GM23338 (cell line): ENCODE measurements around the gene CRISP1. TPM values are rescaled to one million over a fixed set of nuclear protein-coding genes. Genes with fewer than 3 reads are reported as not detected.

Source experiments
- ATAC-seq: fragments of 200-7000 bp; cut with Tn5 transposase; 3 replicates; pipeline ENCODE4 v1.9.1; 2020
- DNase-seq: peaks from one replicate; pipeline ENCODE4 v3.0.0-alpha.2; 2015; ENCODE audit warnings: low spot score
- H2AFZ ChIP-seq: fragments of 200-600 bp; sonication (generic); 2 replicates; pipeline ENCODE4 v1.8.0; 2016; ENCODE audit warnings: antibody characterized with exemption, mild to moderate bottlenecking, moderate library complexity
- H3F3A ChIP-seq: fragments of 200-600 bp; sonication (generic); replicated peaks from 2 replicates; pipeline ENCODE4 v1.8.0; 2017; ENCODE audit warnings: antibody characterized with exemption, mixed run types, low read depth
- H3K27ac ChIP-seq: fragments of 200-600 bp; sonication (generic); 2 replicates; pipeline ENCODE4 v1.6.1; 2016; ENCODE audit warnings: low read depth
- H3K27me3 ChIP-seq: fragments of 200-600 bp; sonication (generic); 2 replicates; pipeline ENCODE4 v1.8.0; 2016; ENCODE audit warnings: mild to moderate bottlenecking, mixed run types, moderate library complexity; ENCODE audit not compliant: insufficient read depth
- H3K36me3 ChIP-seq: fragments of 200-600 bp; sonication (generic); 2 replicates; pipeline ENCODE4 v1.8.0; 2016; ENCODE audit warnings: mild to moderate bottlenecking; ENCODE audit not compliant: insufficient read depth
- H3K4me1 ChIP-seq: fragments of 200-600 bp; sonication (generic); 2 replicates; pipeline ENCODE4 v1.8.0; 2016; ENCODE audit warnings: mild to moderate bottlenecking, moderate library complexity; ENCODE audit not compliant: insufficient read depth
- H3K4me2 ChIP-seq: fragments of 200-600 bp; sonication (generic); 2 replicates; pipeline ENCODE4 v1.7.1; 2017; ENCODE audit warnings: mixed run types
- H3K4me3 ChIP-seq: fragments of 200-600 bp; sonication (generic); 2 replicates; pipeline ENCODE4 v1.6.1; 2016; ENCODE audit warnings: mixed run types
- H3K79me2 ChIP-seq: fragments of 200-600 bp; sonication (generic); replicated peaks from 2 replicates; pipeline ENCODE4 v1.8.0; 2017; ENCODE audit warnings: mild to moderate bottlenecking; ENCODE audit not compliant: insufficient read depth
- H3K9me2 ChIP-seq: fragments of 200-600 bp; sonication (generic); 2 replicates; pipeline ENCODE4 v1.8.0; 2017; ENCODE audit not compliant: insufficient read depth
- H4K20me1 ChIP-seq: fragments of 200-600 bp; sonication (generic); replicated peaks from 2 replicates; pipeline ENCODE4 v1.8.0; 2017; ENCODE audit warnings: mild to moderate bottlenecking; ENCODE audit not compliant: insufficient read depth
- H3K27ac Mint-ChIP-seq: 2 replicates; pipeline ENCODE4 v1.8.0; 2020; ENCODE audit warnings: inconsistent platforms, mild to moderate bottlenecking, moderate library complexity, mixed read lengths
- H3K27me3 Mint-ChIP-seq: 3 replicates; pipeline ENCODE4 v1.8.0; 2022; ENCODE audit warnings: low read depth, mild to moderate bottlenecking, moderate library complexity, mixed read lengths, inconsistent platforms; ENCODE audit not compliant: insufficient read depth, poor library complexity
- H3K36me3 Mint-ChIP-seq: 3 replicates; pipeline ENCODE4 v1.8.0; 2021; ENCODE audit warnings: low read depth, mild to moderate bottlenecking, inconsistent platforms, moderate library complexity, mixed read lengths
- H3K4me1 Mint-ChIP-seq: 3 replicates; pipeline ENCODE4 v1.8.0; 2020; ENCODE audit warnings: mild to moderate bottlenecking, inconsistent platforms, mixed read lengths
- H3K4me3 Mint-ChIP-seq: 3 replicates; pipeline ENCODE4 v1.8.0; 2021; ENCODE audit warnings: moderate library complexity, mild to moderate bottlenecking, inconsistent platforms, mixed read lengths
- H3K9me3 Mint-ChIP-seq: 3 replicates; pipeline ENCODE4 v1.8.0; 2020; ENCODE audit warnings: moderate library complexity, mild to moderate bottlenecking, inconsistent platforms, mixed read lengths
- CREB1 ChIP-seq: fragments of 250-450 bp; sonication (Bioruptor Pico); IDR thresholded peaks from 2 replicates; pipeline ENCODE4 v1.5.0; 2020; ENCODE audit warnings: low read depth, mild to moderate bottlenecking, moderate library complexity
- CTCF ChIP-seq, 2 experiments: fragments of 200-600 bp in 1 of 2; sonication (generic) in 1 of 2; conservative IDR thresholded peaks; 2 replicates each; pipeline versions ENCODE4 v1.5.1 to v1.6.1; 2016 to 2017; ENCODE audit warnings: antibody characterized with exemption in 2 of 2, low read depth in 2 of 2, mild to moderate bottlenecking in 2 of 2, moderate library complexity in 1 of 2
- ETS1 ChIP-seq: IDR thresholded peaks from 2 replicates; pipeline ENCODE4 v1.6.1; 2016; ENCODE audit warnings: antibody characterized with exemption
- EZH2 ChIP-seq: fragments of 200-600 bp; sonication (generic); IDR thresholded peaks from one replicate; pipeline ENCODE4 v1.8.0; 2017; ENCODE audit warnings: antibody characterized with exemption, mild to moderate bottlenecking, low read depth; ENCODE audit not compliant: unreplicated experiment
- EZH2phosphoT487 ChIP-seq: fragments of 200-600 bp; sonication (generic); IDR thresholded peaks from one replicate; pipeline ENCODE4 v1.8.1; 2018; ENCODE audit warnings: antibody characterized with exemption; ENCODE audit not compliant: unreplicated experiment
- JUNB ChIP-seq: IDR thresholded peaks from one replicate; pipeline ENCODE4 v1.6.1; 2016; ENCODE audit warnings: antibody characterized with exemption; ENCODE audit not compliant: unreplicated experiment
- NANOG ChIP-seq: IDR thresholded peaks from 2 replicates; pipeline ENCODE4 v1.6.1; 2016; ENCODE audit warnings: antibody characterized with exemption, borderline replicate concordance
- POLR2AphosphoS5 ChIP-seq: IDR thresholded peaks from 2 replicates; pipeline ENCODE4 v1.6.1; 2016; ENCODE audit warnings: antibody characterized with exemption, low read depth
- REST ChIP-seq: IDR thresholded peaks from one replicate; pipeline ENCODE4 v1.6.1; 2018; ENCODE audit warnings: antibody characterized with exemption; ENCODE audit not compliant: unreplicated experiment
- STAT1 ChIP-seq: IDR thresholded peaks from one replicate; pipeline ENCODE4 v1.6.1; 2016; ENCODE audit warnings: antibody characterized with exemption; ENCODE audit not compliant: unreplicated experiment
- ZNF331 ChIP-seq: fragments of 250-450 bp; sonication (Bioruptor Pico); IDR thresholded peaks from 2 replicates; pipeline ENCODE4 v1.5.0; 2020; ENCODE audit warnings: low read depth, mild to moderate bottlenecking, moderate library complexity
- polyA plus RNA-seq: library from polyadenylated mRNA; unstranded; fragments of >200 nt; fragmentation: Nextera tagmentation; extraction: Ambion mirVana; gene quantifications from 2 replicates; pipeline ENCODE4 v1.2.1, GENCODE V29; 2016
- total RNA-seq: library from RNA; depleted of rRNA; stranded (reverse); fragments of >200 nt; shearing (Covaris generic); gene quantifications from 2 replicates; pipeline ENCODE4 v1.2.3, GENCODE V29; 2014

The CRISP1 gene
- total and polyA plus RNA-seq, 2 experiments from 2014 or later, result not detected

- TF ChIP-seq STAT1, result no peak
- no peak for TF ChIP-seq JUNB
- TF ChIP-seq CTCF (conservative IDR thresholded peaks at IDR 0.05; ENCODE audit: low read depth in 2 of 2), result no peak
Observed at GRCh38 chr6:49892280-49892679, 25.9 kb upstream of the CRISP1 start (continued).

GRCh38 chr6:49890988-49891387 is 24.7 kb upstream of the CRISP1 start:
- peaks cover 26% of the 10 kb centered on the region; the same call in 2 of the 3 replicates for H3K36me3 Mint-ChIP-seq
- H3K9me3 Mint-ChIP-seq, result peaks cover 34% of the 10 kb centered on the region
- Histone ChIP-seq H2AFZ (no peak overlapping the region), H3K4me3 (0 out of 2 replicates have a peak overlapping the region, but pooled peaks have one; percentile 10), H3K27ac (no peak overlapping the region), H3K4me2 (peak overlapping the region; percentile 55; the same call in 1 of the 2 replicates), H3K9me2 (no peaks in the 10 kb centered on the region), H3K79me2 (no peaks in the 10 kb centered on the region), H3F3A (no peaks in the 10 kb centered on the region), H3K36me3 (no peaks in the 10 kb centered on the region; the same call in 1 of the 2 replicates), H4K20me1 (no peaks in the 10 kb centered on the region), H3K27me3 (peaks cover 90% of the 10 kb centered on the region), H3K4me1 (peaks cover 31% of the 10 kb centered on the region)
- TF ChIP-seq EZH2 (no peak), POLR2AphosphoS5 (peak; percentile 55), NANOG (peak; percentile 89)
- peaks cover 62% of the 10 kb centered on the region for H3K27me3 Mint-ChIP-seq
- peak; percentile 92 for ATAC-seq
- H3K27ac Mint-ChIP-seq, result no peak overlapping the region
- H3K4me1 Mint-ChIP-seq, result peaks cover 30% of the 10 kb centered on the region
- H3K4me3 Mint-ChIP-seq, result peak overlapping the region; percentile 10; the same call in 1 of the 3 replicates
- DNase-seq, result peak; percentile 90

- Mint-ChIP-seq H3K36me3 (peaks cover 18% of the 10 kb centered on the region; the same call in 1 of the 3 replicates), H3K9me3 (peaks cover 23% of the 10 kb centered on the region), H3K27me3 (peaks cover 56% of the 10 kb centered on the region), H3K4me1 (peaks cover 30% of the 10 kb centered on the region), H3K27ac (no peak overlapping the region), H3K4me3 (no peak overlapping the region)
- Histone ChIP-seq H3K36me3 (no peaks in the 10 kb centered on the region), H3K4me1 (peaks cover 31% of the 10 kb centered on the region), H3K79me2 (no peaks in the 10 kb centered on the region), H3K4me2 (no peak overlapping the region), H3K4me3 (no peak overlapping the region), H3K27ac (no peak overlapping the region), H3F3A (no peaks in the 10 kb centered on the region), H2AFZ (no peak overlapping the region), H3K9me2 (0 out of 2 replicates have a peak, but pooled peaks cover 3% of the 10 kb centered on the region), H4K20me1 (no peaks in the 10 kb centered on the region), H3K27me3 (peaks cover 82% of the 10 kb centered on the region)
- TF ChIP-seq POLR2AphosphoS5 (no peak), ETS1 (no peak), REST (no peak), CREB1 (CRISPR knock-in tag) (no peak), ZNF331 (CRISPR knock-in tag) (no peak), JUNB (no peak), EZH2phosphoT487 (no peak), CTCF (conservative IDR thresholded peaks at IDR 0.05; ENCODE audit: low read depth in 2 of 2) (no peak)
- DNase-seq (no peak), ATAC-seq (no peak)
Observed at GRCh38 chr6:49888742-49889431, 22.6 kb upstream of the CRISP1 start.
